Ramos (cell line): ENCODE data around the gene CHRNB2.

ENCODE experiments used
- in situ Hi-C: fragments of 300-500 bp; cut with MboI; formaldehyde crosslinking; loops from one replicate; pipeline ENCODE4 v1.14.3; 2022; ENCODE audit warnings: low sequenced_read_pairs; ENCODE audit not compliant: unreplicated experiment

CHRNB2 gene

DNA sequence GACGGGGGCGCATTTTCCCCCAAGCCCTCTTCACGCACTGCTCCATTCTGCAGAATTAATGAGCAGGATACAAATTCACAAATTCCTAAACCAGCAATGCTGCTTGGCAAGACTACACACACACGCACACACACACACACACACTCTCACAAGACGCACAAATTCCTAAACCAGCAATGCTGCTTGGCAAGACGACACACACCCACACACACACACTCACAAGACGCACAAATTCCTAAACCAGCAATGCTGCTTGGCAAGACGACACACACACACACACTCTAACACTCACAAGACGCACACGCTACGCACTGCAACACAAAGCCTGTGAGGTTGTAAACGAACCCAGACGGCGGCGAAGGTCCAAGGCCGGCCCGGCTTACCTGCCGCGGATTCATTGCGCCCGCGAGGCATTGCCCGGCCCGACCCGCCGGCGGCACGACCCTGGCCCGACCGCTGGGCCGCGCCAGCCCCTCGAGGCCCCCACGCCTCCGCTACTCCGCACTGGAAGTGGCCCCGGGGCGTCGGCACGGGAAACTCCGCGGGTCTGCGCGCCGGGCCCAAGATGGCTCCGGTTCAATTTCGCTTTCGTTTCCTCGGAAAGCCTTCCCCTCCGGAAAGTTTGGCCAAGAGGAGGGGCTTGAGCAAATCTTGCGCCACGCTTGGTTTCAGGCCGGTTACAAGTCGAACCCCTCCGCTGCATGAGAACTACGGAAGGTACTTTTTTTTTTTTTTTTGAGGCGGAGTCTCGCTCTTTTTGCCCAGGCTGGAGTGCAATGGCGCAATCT is 40.2 kb downstream of the CHRNB2 start, which contains the start of gene ADAR:
TSS of gene ADAR (minus strand) at position 578 of the 788 bp plus-strand sequence. CDS start at position 398, 180 bp downstream.
- in situ Hi-C loops = no loop called here

DNA sequence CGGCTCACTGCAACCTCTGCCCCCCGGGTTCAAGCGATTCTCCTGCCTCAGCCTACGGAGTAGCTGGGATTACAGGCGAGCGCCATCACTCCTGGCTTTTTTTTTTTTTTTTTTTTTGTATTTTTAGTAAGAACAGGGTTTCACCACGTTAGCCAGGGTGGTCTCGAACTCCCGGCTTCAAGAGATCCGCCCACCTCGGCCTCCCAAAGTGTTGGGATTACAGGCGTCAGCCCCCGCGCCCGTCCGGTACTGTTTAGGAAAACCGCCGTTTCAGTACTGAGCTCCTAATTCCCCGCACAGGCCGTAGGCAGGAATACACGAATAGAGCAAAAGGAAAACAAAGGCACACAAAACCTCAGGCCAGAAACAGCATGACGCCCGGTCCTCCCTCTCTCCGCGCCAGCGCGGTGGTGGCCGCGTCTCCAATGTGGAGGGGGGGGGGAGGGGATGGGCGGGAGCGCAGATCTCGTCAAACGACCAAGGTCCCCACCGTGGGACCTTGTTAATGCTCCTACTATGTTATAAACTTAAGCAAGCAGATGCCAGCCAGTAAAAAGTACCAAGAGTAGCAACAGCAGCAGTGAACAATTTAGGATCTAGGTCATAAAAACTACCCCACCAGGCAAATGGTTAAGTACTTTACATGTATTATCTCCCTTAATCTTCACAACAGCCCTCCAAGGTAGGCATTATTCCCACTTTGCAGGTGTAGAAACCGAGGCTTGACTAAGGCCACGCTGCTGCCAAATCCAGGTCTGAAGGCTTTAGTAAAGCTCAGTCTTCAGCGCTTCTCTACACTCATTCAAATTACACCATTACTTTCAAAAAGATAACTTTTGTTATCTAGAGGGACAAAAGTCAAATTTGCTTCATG is 41.1 kb downstream of the CHRNB2 start:
- in situ Hi-C loops = no loop called here

DNA sequence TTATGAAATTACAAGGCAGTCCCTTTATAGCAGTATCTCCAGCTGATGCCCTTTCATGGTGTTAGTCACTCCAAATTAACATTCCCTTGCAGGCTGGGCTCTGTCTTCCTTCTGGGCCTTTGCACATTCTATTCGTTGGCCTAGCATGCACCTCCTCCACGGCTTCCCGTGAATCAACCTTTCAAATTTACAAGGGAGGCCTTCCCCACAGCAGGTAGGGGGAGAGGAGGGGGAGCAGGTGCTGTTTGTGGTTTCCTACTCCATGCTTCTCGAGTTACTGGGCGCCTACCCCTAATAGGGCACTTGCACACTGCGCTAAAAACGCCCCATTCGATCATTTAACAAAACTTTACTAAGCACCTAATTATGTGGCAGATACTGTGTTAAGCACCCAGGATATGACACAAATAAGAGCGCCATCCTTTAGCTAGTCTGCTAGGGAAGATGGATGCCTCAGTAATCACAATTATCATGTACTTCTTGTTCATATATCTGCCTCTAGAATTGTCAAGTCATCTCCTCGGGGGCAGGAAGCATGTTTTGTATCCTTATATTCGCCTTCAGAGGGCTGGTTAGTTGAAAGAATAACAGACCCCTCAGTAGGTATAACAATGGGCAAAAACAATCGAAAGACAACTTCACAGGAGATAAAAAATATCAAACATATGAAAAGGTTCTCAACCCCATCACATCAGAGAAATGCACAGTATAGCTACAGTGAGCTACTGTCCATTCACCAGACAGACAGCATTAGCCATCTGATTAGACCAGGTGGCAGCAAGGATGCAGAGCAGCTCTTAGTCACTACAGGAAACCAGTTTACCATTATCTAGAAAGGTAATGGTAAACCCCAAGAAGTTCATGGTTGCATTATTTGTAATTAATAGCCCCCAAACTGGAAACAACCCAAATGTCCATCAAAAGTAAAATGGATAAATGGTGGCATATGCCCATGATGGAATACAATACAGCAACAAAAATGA is 42.1 kb downstream of the CHRNB2 start:
- in situ Hi-C loops = no loop called here

DNA sequence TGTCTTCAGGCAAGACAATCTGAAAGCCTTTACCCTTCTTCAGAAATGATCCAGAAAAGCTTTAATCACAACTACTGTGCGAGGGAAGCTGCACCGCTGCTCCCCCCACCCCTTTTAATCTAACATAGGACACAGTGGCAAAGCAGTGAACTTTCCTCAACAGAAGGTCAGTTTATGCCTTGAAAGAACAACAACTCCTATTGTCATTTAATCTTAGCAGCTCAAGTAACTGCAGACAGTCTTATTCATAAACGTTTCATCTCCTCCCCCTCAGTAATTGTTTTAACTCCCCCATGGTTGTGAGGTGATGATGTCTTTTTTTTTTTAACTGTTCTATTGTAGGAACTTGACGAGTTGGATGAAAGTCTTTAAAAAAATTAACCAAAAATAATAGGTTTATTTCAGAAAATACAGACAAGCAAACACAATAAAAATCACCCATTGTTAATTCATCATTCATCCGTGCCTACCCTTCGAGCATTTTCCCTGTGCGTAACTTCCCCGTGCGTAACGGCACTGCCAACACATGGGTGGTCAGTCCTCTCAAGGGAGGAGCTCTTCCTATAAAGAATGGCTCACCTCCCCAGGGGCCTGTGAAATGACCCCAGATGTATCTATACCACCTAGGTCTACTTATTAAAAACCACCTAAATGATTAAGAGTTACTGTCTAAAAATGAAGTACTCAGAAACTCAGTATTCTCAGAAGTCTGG is 43.7 kb downstream of the CHRNB2 start:
- in situ Hi-C loops = no loop called here

DNA sequence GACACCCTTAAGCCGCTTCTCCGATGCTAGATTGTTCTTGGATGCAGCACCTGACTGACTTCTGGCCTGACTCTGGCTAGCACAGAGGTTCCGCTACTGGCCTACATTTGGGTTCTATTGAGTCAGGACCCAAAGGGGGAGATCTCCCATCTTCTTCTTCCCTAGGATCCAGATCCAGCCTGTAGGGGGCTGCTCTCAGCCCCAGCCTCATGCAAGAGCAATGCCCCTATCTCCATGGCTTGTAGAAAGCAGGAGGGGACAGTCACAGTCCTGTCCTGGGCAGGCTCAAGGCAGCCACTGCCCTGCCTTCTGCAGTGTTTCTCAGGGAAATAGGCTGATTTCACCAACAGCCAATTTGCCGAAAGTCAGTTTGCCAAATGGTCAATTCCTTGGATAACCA is 46.7 kb downstream of the CHRNB2 start:
- in situ Hi-C loops = no loop called here

DNA sequence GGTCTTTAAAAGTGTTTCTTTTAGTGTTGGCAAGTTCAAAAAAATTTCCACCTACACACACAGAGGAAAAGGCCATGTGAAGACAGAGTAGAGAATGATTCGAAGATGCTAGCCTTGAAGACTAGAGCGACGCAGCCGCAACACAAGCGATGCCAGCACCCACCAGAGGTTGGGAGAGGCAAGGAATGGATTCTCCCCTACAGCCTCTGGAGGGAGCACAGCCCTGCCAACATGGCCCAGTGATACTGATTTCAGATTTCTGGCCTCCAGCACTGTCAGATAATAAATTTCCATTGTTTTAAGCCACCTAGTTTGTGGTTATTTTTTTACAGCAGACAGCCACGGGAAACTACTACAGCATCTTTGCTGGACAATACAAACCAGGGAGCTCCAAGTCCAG is 47.3 kb downstream of the CHRNB2 start:
- in situ Hi-C loops = no loop called here

DNA sequence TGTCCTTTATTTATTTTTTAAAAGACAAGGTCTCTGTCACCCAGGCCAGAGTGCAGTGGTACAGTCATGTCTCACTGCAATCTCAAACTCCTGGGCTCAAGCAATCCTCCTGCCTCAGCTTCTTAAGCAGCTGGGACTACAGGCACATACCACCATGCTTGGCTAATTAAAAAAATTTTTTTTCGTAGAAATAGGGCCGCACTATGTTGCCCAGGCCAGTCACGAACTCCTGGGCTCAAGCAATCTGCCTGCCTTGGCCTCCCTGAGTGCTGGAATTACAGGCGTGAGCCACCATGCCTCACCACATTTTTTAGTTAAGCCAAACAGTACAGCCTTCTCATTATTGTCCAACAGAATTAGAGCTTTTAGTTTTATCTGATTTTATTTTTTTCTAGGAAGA is 47.8 kb downstream of the CHRNB2 start:
- in situ Hi-C loops = no loop called here

DNA sequence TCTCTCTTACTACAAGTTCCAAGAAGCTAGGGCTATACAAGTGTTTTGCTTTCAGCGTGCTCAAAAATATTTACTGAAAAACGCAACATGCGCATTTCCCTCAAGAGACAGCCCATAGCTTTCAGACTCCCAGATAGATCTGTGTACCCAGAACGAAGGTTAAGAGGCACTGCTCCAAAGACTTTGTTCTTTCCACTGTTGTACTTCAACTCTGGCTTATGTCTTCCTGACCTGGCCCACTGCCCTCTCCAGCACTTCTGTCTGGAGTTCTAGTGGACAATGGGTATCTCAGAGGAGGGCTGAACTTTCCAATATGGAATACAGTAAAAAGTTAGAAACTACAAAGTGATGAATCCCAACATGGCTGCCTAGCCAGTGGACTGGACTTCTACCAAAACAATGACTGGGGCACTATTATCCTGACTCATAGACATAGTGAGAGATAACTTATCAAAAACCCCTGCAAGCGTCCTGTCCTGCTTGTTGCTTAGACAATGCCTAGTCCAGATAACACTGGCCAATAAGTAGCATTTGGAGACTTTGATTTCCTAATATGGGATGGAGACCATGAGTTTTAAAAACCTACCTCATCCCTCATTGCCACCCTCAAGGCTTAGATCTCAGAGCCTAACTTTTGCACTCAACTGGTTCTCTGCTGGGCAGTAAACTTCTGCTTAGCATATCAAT is 49.2 kb downstream of the CHRNB2 start:
- in situ Hi-C loops = no loop called here

DNA sequence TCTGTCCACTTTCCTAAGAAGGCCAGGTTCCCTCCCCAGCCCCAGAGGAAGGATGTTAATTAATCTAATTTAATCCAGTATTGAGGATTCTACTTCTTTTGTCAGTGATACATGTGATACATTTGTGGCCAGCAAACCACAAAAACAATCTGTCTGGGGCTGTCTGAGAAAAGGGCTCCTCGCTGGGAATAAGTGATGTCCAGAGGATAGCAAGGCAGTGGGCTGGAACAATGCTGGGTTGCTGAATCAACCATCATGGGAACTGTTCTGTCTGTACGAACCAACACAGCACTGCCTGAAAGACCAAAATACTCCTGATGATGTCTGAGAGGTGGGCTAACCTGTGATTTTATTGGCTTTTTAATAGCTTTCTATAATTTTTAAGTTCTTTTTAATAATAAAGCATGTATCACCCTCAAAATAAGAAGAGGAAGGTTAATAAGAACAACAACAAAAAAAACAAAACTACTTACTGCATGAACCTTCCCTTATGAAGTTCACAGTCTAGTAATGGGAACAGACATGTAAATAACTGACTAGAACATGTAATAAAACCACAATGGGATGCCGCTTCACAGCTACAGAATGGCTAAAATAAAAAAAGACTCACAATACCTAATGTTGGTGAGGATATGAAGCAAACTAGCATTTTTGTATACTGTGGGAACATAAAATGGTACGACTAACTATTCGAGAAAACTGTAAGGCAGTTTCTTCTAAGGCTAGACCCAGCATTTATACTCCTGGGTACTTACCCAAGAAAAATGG is 51.8 kb downstream of the CHRNB2 start:
- in situ Hi-C loops = no loop called here

DNA sequence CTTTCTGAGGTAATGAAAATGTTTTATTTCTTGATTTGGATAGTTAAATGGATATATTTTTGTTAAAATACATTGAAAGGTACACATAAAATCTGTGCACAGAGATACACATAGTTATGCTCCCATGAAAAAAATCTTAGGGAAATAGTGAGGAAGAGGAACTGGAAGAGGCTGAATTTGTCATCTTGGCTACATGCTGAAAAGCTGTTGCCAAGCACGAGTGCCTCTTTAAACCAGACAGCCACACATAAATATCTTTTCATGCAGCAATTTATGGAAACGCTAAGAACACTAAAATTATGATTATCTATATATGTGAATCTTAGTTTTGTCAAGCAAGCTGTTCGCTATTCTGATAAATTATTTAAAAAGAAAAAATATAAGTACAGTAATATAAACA is 53.2 kb downstream of the CHRNB2 start:
- in situ Hi-C loops = no loop called here

DNA sequence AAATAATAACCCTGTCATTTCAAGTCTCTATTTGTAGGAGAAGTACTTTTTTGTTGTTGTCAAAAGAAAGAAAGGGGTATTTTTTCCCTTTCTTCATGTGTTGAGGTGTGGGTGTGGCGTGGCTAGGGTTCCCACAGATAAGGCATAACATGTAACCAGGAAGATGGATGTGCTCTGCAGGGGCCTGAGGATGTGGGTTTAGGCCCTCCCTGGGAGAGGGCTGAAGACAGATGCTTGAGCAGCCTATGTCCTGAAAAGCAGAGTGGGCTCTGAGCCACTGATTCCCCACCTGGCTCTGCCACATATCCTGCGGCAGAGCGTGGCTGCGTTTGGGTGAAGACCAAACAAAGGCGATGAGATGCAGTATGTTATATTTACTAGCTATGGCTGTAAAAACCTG is 54.3 kb downstream of the CHRNB2 start:
- in situ Hi-C loops = no loop called here

DNA sequence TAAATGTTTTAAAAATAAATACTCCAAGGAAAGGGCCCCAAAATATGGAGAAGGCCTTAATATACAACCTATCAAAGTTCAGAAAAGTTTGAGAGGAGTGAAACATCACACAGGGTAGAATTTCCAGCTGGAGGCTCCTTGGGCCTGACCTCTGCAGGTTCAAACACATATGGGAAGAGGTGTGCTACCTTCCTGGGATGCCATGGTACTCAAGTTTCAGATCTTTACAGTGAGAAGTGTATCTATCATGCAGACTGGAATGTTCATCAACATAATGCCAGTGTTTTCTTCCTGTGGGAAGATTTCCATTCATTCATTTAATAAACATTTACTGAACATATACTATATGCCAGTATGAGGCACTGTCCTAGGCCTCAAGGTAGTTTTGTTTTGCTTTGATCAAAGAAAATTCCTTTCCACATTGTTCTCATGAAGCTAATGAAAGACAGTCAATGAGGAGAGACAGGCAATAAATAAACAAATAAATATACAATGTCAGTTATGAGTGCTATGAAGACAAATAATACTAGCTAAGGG is 55.0 kb downstream of the CHRNB2 start:
- in situ Hi-C loops = no loop called here

DNA sequence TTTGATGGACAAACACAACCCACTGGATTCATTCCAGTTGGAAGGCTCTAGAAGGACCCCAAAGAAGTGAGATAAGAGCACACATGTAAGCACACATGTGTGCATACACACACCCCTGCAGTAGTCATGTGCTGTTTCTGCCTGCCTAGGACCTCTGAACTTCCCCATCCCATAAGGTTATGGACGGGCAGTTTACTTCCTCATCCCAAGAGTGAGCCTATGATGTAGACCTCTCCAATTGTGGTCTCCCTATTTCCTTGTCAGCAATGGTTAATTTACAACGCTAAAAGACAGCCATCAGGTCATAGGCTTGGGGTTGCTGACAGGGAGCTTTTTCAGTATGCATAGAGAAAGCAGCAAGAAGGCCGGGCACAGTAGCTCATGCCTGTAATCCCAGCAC is 55.8 kb downstream of the CHRNB2 start:
- in situ Hi-C loops = no loop called here

DNA sequence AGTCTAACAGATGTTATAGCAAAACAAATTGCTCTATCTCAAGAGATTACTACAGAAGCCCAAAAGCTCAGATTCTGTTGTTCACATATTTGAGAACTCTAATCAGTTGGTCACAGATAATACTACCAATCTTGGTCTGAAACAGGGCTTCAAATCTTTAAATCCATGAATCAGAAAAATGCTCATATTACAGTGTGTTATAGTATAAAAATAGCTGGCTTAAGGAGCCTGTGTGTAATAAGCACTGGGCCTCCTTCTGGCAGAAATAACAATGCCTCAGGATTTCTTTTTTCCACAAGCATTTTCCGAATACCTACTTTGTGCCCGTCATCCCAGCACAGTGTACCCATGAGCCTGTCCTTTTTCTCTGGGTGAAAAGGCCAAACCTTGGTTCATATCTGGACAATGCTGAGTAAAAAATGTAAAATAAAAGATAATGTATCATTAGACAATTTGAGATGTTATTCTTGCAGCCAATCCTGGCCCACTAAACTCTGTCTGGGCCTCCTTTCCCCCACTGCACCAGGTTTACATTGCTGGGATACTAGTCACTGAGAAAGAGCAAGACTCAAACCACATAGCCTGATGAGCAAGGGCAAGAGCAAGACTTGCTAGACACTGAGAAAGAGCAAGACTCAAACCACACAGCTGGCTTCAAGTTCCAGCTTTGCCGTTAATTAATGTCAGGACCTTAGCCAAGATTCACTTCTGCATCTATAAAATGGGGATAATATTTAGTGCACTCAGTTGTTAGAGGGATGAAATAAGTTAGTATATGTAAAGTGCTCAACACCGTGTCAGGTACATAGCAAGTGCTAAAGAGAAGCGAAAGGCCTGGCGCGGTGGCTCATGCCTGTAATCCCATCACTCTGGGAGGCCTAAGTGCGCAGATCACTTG is 57.4 kb downstream of the CHRNB2 start:
- in situ Hi-C loops = no loop called here

DNA sequence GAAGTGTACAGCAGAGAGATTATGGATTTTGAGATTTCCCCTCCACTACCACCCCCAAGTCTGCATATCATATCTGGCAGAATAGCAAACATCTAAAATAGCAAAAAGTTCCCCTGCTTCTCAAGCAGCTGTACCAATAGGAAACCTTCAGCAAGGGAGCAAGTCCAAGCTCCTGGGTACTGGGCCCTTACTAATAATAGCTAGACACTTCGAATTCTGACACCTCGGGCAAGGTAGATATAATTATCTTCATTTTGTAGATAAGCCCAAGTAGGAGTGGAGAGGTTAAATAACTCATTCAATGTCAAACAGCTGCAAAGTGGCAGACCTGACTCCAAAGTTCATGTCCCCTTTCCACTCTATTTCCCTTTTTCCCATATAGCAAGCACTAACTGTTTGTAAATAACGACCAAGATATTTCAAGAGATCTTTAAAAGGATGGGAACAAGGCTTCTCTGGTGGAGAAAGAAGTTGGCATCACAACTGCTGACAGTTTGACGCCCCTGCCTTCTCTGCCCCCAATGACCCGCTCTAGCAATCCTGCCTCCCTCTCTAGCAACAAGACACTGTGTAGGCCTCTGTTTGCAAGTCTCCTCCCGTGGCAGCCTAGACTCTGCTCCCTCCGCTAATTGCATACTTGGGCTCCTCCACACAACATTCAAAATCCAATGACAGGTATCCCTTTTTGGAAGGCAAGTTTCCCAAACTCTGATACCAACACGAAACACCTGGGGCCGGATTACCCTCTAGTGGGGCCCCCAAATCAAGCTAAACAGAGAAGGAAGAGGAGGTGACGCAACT is 59.1 kb downstream of the CHRNB2 start:
- in situ Hi-C loops = no loop called here
